ENCODE results near the gene AQP1. TPM values are rescaled to one million over a fixed set of nuclear protein-coding genes. Genes with fewer than 3 reads are reported as not detected.

The AQP1 gene
- total RNA-seq, 1 experiment from 2014 or later = 0.15 TPM

- Histone ChIP-seq H3K27ac (ENCODE audit: insufficient read length, low read depth, low read length) (no peak overlapping the region), H3K14ac (ENCODE audit: insufficient read depth, low read length) (no peak overlapping the region), H2BK5ac (ENCODE audit: insufficient read length, low read length) (no peak overlapping the region), H3K4me2 (ENCODE audit: insufficient read depth, insufficient read length, low read length) (no peak overlapping the region), H4K91ac (ENCODE audit: insufficient read length, low read depth, low read length) (no peak overlapping the region), H3K23ac (ENCODE audit: insufficient read length, low read depth, low read length) (no peak overlapping the region), H3K18ac (ENCODE audit: insufficient read length, low read depth, low read length) (no peak overlapping the region), H3K79me1 (ENCODE audit: insufficient read depth, low read depth, low read length, poor library complexity, severe bottlenecking) (no peaks in the 10 kb centered on the region), H2BK15ac (ENCODE audit: low read depth, low read length) (no peak overlapping the region), H3K4me1 (ENCODE audit: insufficient read depth, low read length) (no peaks in the 10 kb centered on the region), H2BK12ac (ENCODE audit: insufficient read length, low read depth, low read length) (no peak overlapping the region), H2BK20ac (ENCODE audit: low read depth, low read length, poor library complexity, severe bottlenecking) (no peak overlapping the region), H2BK120ac (ENCODE audit: low read depth, low read length, poor library complexity, severe bottlenecking) (no peak overlapping the region), H3K56ac (ENCODE audit: insufficient read length, low read depth, low read length) (no peak overlapping the region), H4K5ac (ENCODE audit: insufficient read length, low read depth, low read length) (no peak overlapping the region), H3K4ac (ENCODE audit: low read depth, low read length) (no peak overlapping the region), H3K79me2 (ENCODE audit: insufficient read depth, low read length) (no peaks in the 10 kb centered on the region), H2AFZ (ENCODE audit: low read length) (no peak overlapping the region), H3K9ac (ENCODE audit: extremely low read depth, insufficient read length, low read length) (no peak overlapping the region), H3T11ph (ENCODE audit: low read length) (no peak overlapping the region), H4K8ac (replicated peaks; ENCODE audit: insufficient read length, low read depth, low read length) (no peak overlapping the region), H3K23me2 (ENCODE audit: insufficient read length, low read depth, low read length, poor library complexity, severe bottlenecking) (no peaks in the 10 kb centered on the region), H2AK5ac (ENCODE audit: insufficient read length, low read length) (no peak overlapping the region), H4K20me1 (ENCODE audit: control insufficient read depth, insufficient read depth, insufficient read length) (no peaks in the 10 kb centered on the region), H3K9me3 (ENCODE audit: control insufficient read depth, low read depth, low read length) (no peaks in the 10 kb centered on the region), H3K27me3 (ENCODE audit: insufficient read depth, low read length) (no peaks in the 10 kb centered on the region)
- no peak for DNase-seq
- Mint-ChIP-seq H3K36me3 (ENCODE audit: insufficient read depth in 1 of 3, low read depth in 3 of 3) (no peaks in the 10 kb centered on the region), H3K4me1 (peaks cover 13 to 42% of the 10 kb centered on the region in 2 experiments), H3K9me3 (no peaks in the 10 kb centered on the region), H3K4me3 (no peak overlapping the region; a peak in 1 of 5 replicates), H3K27ac (peak overlapping the region in 1 of 3 experiments; percentile 53; a peak in 1 of 7 replicates), H3K27me3 (ENCODE audit: low read depth) (peaks cover 3% of the 10 kb centered on the region)
- TF ChIP-seq CTCF (conservative IDR thresholded peaks at IDR 0.05) = no peak
- no CpG with 5 or more reads among the region's 26 CpGs for WGBS (ENCODE audit: extremely low coverage, insufficient read length, low lambda C conversion rate)
Observed at GRCh38 chr7:30912021-30912730, 523 bp downstream of the AQP1 start.

Measured in H9 (cell line).